Thyroid gland (tissue), 4 donors: ENCODE measurements around the gene DPP6.

ENCODE experiments used
- POLR2A ChIP-seq, 2 donors: fragments of 450-650 bp; IDR thresholded peaks; one replicate each; pipeline ENCODE4 v1.6.1; 2017; ENCODE audit warnings: antibody characterized with exemption in 2 of 2, mild to moderate bottlenecking in 2 of 2, moderate library complexity in 1 of 2
- TF ChIP-seq, protein P1 (sequence below), 6 experiments: fragments of 200-600 bp in 3 of 6; fragments of 450-650 bp in 3 of 6; sonication (generic) in 3 of 6; IDR thresholded peaks; one replicate each; pipeline ENCODE4 v1.5.1; 2016 to 2019; ENCODE audit warnings: antibody characterized with exemption in 6 of 6, mild to moderate bottlenecking in 2 of 6, inconsistent platforms in 1 of 6, moderate library complexity in 1 of 6

GRCh38 chr7:154907651-154908620 is 855.7 kb downstream of the DPP6 start:
- TF ChIP-seq, protein P1, sequence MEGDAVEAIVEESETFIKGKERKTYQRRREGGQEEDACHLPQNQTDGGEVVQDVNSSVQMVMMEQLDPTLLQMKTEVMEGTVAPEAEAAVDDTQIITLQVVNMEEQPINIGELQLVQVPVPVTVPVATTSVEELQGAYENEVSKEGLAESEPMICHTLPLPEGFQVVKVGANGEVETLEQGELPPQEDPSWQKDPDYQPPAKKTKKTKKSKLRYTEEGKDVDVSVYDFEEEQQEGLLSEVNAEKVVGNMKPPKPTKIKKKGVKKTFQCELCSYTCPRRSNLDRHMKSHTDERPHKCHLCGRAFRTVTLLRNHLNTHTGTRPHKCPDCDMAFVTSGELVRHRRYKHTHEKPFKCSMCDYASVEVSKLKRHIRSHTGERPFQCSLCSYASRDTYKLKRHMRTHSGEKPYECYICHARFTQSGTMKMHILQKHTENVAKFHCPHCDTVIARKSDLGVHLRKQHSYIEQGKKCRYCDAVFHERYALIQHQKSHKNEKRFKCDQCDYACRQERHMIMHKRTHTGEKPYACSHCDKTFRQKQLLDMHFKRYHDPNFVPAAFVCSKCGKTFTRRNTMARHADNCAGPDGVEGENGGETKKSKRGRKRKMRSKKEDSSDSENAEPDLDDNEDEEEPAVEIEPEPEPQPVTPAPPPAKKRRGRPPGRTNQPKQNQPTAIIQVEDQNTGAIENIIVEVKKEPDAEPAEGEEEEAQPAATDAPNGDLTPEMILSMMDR (IDR thresholded peaks at IDR 0.05), result no peak
- no peak for TF ChIP-seq POLR2A (IDR thresholded peaks at IDR 0.05)
